NCI-H1417 treated with DMSO at 0.1 percent for 48 hours (cell line): ENCODE measurements around the gene KIF26A.

ENCODE experiments used
- DNase-seq: peaks from one replicate; lab custom pipeline; 2025; lab: John Stamatoyannopoulos, UW

KIF26A gene

DNA sequence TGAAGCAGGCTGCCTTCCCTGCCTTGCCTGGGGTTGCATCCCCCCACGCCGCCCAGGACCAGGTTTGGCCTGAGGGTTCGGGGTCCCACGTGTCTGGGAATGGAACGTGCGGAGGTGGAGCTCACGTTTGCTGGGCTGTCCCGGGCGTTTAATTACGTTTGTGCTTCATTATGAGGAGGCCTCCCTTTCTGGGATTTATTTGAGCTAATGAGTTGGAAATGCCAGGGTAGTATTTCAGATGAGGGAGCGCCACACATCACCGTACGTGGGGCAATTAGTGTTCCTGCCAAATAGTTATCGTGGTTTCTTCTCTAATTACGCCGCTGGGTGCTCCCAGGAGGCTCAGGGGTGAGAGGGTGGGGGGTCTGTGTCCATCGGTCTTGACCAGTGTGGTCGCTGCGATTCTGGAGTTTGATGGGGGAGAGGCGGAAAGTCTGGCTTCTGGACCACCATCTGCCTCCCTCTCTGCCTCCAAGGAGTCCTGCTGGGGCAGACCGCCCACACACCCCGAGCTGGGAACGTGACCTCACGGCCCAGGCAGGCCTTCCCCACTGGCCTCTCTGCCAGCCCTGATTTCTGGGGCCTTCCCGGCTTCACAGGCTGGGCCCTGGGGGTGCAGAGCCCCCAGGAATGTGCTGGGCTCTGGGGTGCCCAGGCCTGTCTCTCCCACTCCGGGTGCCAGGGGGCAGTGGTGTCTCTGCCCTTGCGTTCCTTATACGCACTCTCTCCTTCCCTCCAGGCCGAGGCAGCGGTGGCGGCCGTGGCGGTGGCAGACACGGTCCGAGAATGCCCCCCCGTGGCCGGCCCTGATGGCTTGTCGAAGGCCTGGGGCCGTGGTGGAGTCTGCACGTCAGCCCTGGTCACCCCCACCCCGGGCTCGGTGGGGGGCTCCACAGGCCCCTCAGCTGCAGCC lies 18.9 kb downstream of the KIF26A start:
- no peak for DNase-seq

- no peak for DNase-seq
These were observed 20.7 kb downstream of the KIF26A start for GRCh38 chr14:104158827-104159798.

- DNase-seq: no peak
These were observed 21.6 kb downstream of the KIF26A start for GRCh38 chr14:104159990-104160389.

GRCh38 chr14:104161602-104162367 lies 23.4 kb downstream of the KIF26A start:
- no peak for DNase-seq

GRCh38 chr14:104162495-104162894 lies 24.1 kb downstream of the KIF26A start:
- no peak for DNase-seq

DNA sequence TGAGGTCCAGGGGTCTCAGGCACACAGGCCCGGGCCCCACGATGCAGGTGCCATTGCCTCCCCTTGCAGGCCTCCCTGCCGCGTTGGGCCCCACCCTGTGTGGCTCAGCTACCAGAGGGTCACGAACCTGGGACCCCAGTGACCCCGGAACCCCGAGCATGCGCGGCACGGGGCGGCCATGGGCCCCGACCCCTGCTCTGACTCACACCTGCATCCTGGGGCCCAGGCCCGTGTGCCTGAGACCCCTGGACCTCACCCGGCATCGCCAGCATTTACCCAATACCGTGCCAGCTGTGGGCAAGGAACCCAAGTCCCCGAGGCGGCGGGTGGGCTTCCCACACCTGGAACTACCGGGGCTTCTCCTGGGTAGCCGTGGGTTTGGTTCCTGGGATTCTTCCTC lies 25.2 kb downstream of the KIF26A start:
- DNase-seq: no peak

GRCh38 chr14:104164041-104164440 lies 25.7 kb downstream of the KIF26A start:
- DNase-seq: no peak

GRCh38 chr14:104164512-104164911 lies 26.1 kb downstream of the KIF26A start:
- DNase-seq: no peak

- no peak for DNase-seq
These were observed 28.3 kb downstream of the KIF26A start for GRCh38 chr14:104166698-104167097.

DNA sequence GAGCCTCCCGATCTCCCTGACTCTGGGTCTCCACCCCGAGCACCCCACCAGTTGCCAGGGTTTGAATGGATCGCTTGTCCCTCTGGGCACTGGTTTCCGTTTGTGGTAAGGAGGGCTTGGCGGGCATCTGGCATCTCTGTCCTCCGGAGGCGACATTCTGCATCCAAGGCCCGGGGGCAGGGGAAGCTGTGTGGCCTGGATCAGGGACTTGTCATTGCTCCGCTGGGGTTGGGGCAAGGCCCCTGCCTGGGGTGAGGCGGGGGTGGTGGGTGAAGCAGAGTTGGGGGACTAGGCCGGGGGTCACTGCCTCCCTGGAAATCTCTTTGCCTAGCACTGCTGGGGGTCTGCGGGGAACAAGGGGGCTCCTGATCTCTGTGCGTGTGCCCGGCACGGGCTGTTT lies 30.2 kb downstream of the KIF26A start:
- DNase-seq: no peak

- DNase-seq: no peak
These were observed 30.8 kb downstream of the KIF26A start for GRCh38 chr14:104169005-104169698.

DNA sequence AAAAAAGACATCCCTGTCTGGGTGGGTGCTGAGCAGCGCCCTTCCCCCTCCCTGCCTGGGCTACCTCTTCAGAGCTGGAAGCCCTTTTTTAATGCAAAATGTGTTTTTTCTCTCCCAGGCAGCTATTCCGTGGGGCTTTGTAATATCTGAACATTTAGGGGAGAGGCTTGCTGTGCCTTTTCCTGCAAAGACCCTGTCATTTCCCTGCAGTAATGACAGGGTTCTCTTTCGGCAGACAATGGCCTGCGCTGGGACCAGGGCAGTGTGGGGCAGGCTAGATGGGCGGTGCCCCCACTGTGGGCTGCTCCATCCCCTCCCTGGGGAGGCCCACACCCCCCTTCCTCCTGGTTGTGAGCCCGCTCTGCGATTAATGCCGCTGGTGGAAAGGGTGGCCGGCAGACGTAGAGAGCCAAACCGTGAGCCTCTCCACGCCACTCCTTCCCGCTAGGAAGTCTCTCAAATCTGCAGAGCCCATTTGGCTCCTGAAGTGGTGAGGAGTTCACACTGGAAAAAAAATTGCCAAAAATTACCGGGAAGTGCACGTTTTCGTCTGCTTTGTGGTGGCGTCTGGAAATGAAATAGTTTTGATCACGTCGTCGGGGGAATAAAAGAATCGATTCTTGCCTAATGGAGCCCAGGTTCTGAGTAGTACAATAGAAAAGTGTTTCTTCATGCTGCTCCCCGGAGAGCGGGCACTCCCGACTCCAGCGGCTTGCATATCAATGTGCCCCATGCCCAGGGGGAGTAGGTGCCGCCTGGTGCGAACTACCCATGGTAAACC lies 31.5 kb downstream of the KIF26A start:
- no peak for DNase-seq

GRCh38 chr14:104171029-104171697 lies 32.8 kb downstream of the KIF26A start:
- no peak for DNase-seq

GRCh38 chr14:104171895-104172294 lies 33.5 kb downstream of the KIF26A start:
- no peak for DNase-seq

- no peak for DNase-seq
These were observed 34.0 kb downstream of the KIF26A start for GRCh38 chr14:104172349-104172748.

- DNase-seq: no peak
These were observed 34.5 kb downstream of the KIF26A start for GRCh38 chr14:104172880-104173279.

DNA sequence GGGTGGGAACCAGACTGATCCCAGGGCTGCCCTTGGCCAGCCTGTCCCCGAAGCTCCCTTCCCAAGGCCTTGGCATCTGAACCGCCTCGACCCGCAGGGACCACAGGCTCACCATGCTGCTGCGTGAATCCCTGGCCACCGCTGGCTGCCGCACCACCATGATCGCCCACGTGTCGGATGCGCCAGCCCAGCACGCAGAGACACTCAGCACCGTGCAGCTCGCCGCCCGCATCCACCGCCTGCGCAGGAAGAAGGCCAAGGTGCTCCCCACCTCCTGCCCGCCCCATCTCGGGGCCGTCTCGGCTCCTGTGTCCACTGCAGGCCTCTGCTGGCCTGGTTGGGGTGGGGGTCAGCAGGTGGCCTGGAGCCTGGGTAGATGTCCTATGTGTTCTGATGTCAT lies 35.7 kb downstream of the KIF26A start:
- no peak for DNase-seq

- DNase-seq: no peak
These were observed 36.7 kb downstream of the KIF26A start for GRCh38 chr14:104175041-104175440.

DNA sequence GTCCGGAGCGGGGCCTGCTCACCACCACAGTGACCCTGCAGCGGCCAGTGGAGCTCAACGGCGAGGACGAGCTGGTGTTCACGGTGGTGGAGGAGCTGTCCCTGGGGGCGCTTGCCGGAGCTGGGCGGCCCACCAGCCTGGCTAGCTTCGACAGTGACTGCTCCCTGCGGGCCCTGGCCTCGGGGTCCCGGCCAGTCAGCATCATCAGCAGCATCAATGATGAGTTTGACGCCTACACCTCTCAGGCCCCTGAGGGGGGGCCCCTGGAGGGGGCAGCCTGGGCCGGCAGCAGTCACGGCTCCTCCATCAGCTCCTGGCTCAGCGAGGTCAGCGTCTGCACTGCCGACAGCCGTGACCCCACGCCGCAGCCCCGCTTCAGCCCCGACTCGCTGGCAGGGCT lies 37.4 kb downstream of the KIF26A start:
- no peak for DNase-seq

- no peak for DNase-seq
These were observed 38.2 kb downstream of the KIF26A start for GRCh38 chr14:104176611-104177010.
